Measurements from ENCODE around the gene WRAP73.

- TF ChIP-seq CTCF (IDR thresholded peaks at IDR 0.05), result no peak
- TF ChIP-seq POLR2AphosphoS5 (IDR thresholded peaks at IDR 0.05), result no peak
Measured at GRCh38 chr1:3641046-3641760, 8.7 kb downstream of the WRAP73 start.
